Epithelial cell of prostate (primary cell): ENCODE measurements around the gene PDGFC.
"Not testable (repeated sequence)": the region's sequence is repeated elsewhere in the genome, so short reads cannot be mapped to it uniquely, and the experiment has no call there.

Source experiments
- DNase-seq: peaks from one replicate; pipeline ENCODE4 v3.0.0-alpha.2; 2011; ENCODE audit warnings: low read depth, low spot score
- H3K27ac ChIP-seq: fragments of 450-650 bp; 2 replicates; pipeline ENCODE4 v1.5.1; 2017; ENCODE audit warnings: mild to moderate bottlenecking

The PDGFC gene

GRCh38 chr4:156866088-156866487, 105.5 kb downstream of the PDGFC start:
- DNase-seq, H3K27ac ChIP-seq: not testable (repeated sequence)

- no peak for DNase-seq
- H3K27ac ChIP-seq, result no peak overlapping the region
Measured at GRCh38 chr4:156865451-156865850, 106.1 kb downstream of the PDGFC start.

GRCh38 chr4:156858071-156858470, 113.5 kb downstream of the PDGFC start:
- DNase-seq, result no peak
- H3K27ac ChIP-seq, result no peak overlapping the region

GRCh38 chr4:156838761-156839160, 132.8 kb downstream of the PDGFC start:
- no peak for DNase-seq
- no peak overlapping the region for H3K27ac ChIP-seq

- DNase-seq, result no peak
- no peak overlapping the region for H3K27ac ChIP-seq
Measured at GRCh38 chr4:156837625-156838345, 133.8 kb downstream of the PDGFC start.

- no peak for DNase-seq
- no peak overlapping the region for H3K27ac ChIP-seq
Measured at GRCh38 chr4:156832886-156833285, 138.7 kb downstream of the PDGFC start.

GRCh38 chr4:156830351-156830750, 141.2 kb downstream of the PDGFC start:
- DNase-seq, result no peak

GRCh38 chr4:156829201-156829873, 142.3 kb downstream of the PDGFC start:
- H3K27ac ChIP-seq, result peak overlapping the region; percentile 71
- no peak for DNase-seq

More at GRCh38 chr4:156830351-156830750, 141.2 kb downstream of the PDGFC start:
- peak overlapping the region; percentile 71 for H3K27ac ChIP-seq

GRCh38 chr4:156827519-156827918, 144.1 kb downstream of the PDGFC start:
- no peak overlapping the region for H3K27ac ChIP-seq
- no peak for DNase-seq

GRCh38 chr4:156825074-156825473, 146.5 kb downstream of the PDGFC start:
- peak overlapping the region; percentile 76 for H3K27ac ChIP-seq
- DNase-seq, result no peak

- H3K27ac ChIP-seq, result peak overlapping the region; percentile 76
- DNase-seq, result peak; percentile 27
Measured at GRCh38 chr4:156824451-156825060, 147.0 kb downstream of the PDGFC start.

GRCh38 chr4:156820931-156821330, 150.7 kb downstream of the PDGFC start:
- no peak for DNase-seq
- no peak overlapping the region for H3K27ac ChIP-seq

GRCh38 chr4:156816360-156816755, 155.2 kb downstream of the PDGFC start:
- no peak overlapping the region for H3K27ac ChIP-seq
- DNase-seq, result no peak

GRCh38 chr4:156815717-156816359, 155.8 kb downstream of the PDGFC start:
- H3K27ac ChIP-seq, result no peak overlapping the region
- no peak for DNase-seq

- no peak for DNase-seq
- no peak overlapping the region for H3K27ac ChIP-seq
Measured at GRCh38 chr4:156811963-156812362, 159.6 kb downstream of the PDGFC start.

GRCh38 chr4:156811286-156811685, 160.3 kb downstream of the PDGFC start:
- H3K27ac ChIP-seq, result no peak overlapping the region
- no peak for DNase-seq

GRCh38 chr4:156805696-156806095, 165.9 kb downstream of the PDGFC start:
- DNase-seq, result no peak
- no peak overlapping the region for H3K27ac ChIP-seq

- no peak for DNase-seq
- H3K27ac ChIP-seq, result peak overlapping the region; percentile 47
Measured at GRCh38 chr4:156803056-156803455, 168.5 kb downstream of the PDGFC start.

GRCh38 chr4:156800463-156800862, 171.1 kb downstream of the PDGFC start:
- DNase-seq, result no peak
- H3K27ac ChIP-seq, result peak overlapping the region; percentile 98

GRCh38 chr4:156799121-156799589, 172.4 kb downstream of the PDGFC start:
- H3K27ac ChIP-seq, result peak overlapping the region; percentile 98
- DNase-seq, result no peak

GRCh38 chr4:156798438-156798837, 173.2 kb downstream of the PDGFC start:
- H3K27ac ChIP-seq, result peak overlapping the region; percentile 98
- DNase-seq, result no peak
